Transverse colon (tissue), 4 donors: ENCODE measurements around the gene ZNHIT1.
A peak's percentile ranks its signal among the peaks of the same experiment; 100 is the strongest.

Source experiments
- CTCF ChIP-seq, 5 experiments: fragments of 200-600 bp in 3 of 5; fragments of 450-650 bp in 2 of 5; sonication (generic) in 3 of 5; IDR thresholded peaks; 1 replicate in 2 of 5; 2 replicates in 3 of 5; pipeline ENCODE4 v1.5.1; 2016 to 2017; ENCODE audit warnings: antibody characterized with exemption in 5 of 5, inconsistent platforms in 3 of 5, mild to moderate bottlenecking in 2 of 5, moderate library complexity in 1 of 5
- POLR2AphosphoS5 ChIP-seq, 3 donors: sonication (generic); formaldehyde crosslinking; IDR thresholded peaks; one replicate each; pipeline ENCODE4 v1.6.1; 2016; ENCODE audit warnings: antibody characterized with exemption in 3 of 3

- TF ChIP-seq CTCF (IDR thresholded peaks at IDR 0.05): peak; percentile 79 to 93 (median 88)
- no peak for TF ChIP-seq POLR2AphosphoS5 (IDR thresholded peaks at IDR 0.05)
These were observed 48.0 kb upstream of the ZNHIT1 start for GRCh38 chr7:101169838-101170551.
